Mononuclear cell (primary cell): ENCODE data around the gene PDE2A. TPM values are rescaled to one million over a fixed set of nuclear protein-coding genes. Genes with fewer than 3 reads are reported as not detected.

Source experiments
- total RNA-seq: library from RNA; depleted of rRNA; stranded (reverse); fragments of >200 nt; gene quantifications from one replicate; pipeline ENCODE4 v1.2.3, GENCODE V29; 2012

PDE2A gene
- total RNA-seq, 1 donor = 3.7 TPM

Other genes starting within 250 kb of the PDE2A start
- gene CLPB, start 239.9 kb downstream of the PDE2A start, total RNA-seq = 16.9 TPM
- 74.3 TPM for gene ARAP1, start 78.0 kb upstream of the PDE2A start, total RNA-seq
- gene STARD10, start 119.6 kb upstream of the PDE2A start, total RNA-seq = 10.2 TPM
- gene ATG16L2, start 140.0 kb upstream of the PDE2A start, total RNA-seq = 34.4 TPM